Measurements from ENCODE around the gene FOXP4. TPM values are rescaled to one million over a fixed set of nuclear protein-coding genes. Genes with fewer than 3 reads are reported as not detected.

FOXP4 gene
- total and polyA plus RNA-seq, 2 of the 13 experiments (the other 11 are each of a cell fraction or from before 2014, with no cell fraction given): 11.0 to 12.4 TPM

GRCh38 chr6:41502917-41503671 is 43.1 kb upstream of the FOXP4 start (continued):
- TF ChIP-seq TCF7L2 (IDR thresholded peaks at IDR 0.05; ENCODE audit: low read depth, low read length): no peak
- 0 out of 2 replicates have a peak, but pooled peaks have one; percentile 22 for TF ChIP-seq THAP11 (CRISPR knock-in tag; IDR thresholded peaks at IDR 0.05)
- no peak; the same call in 1 of the 2 replicates for TF ChIP-seq ZNF878 (CRISPR knock-in tag; IDR thresholded peaks at IDR 0.05)
- TF ChIP-seq ZNF550 (CRISPR knock-in tag; IDR thresholded peaks at IDR 0.05; ENCODE audit: borderline replicate concordance): no peak; the same call in 1 of the 2 replicates
- TF ChIP-seq ZNF234 (CRISPR knock-in tag; conservative IDR thresholded peaks at IDR 0.05): no peak
- no peak for TF ChIP-seq ARHGAP35 (CRISPR knock-in tag; IDR thresholded peaks at IDR 0.05; ENCODE audit: borderline replicate concordance)
- no peak for TF ChIP-seq ZNF660 (CRISPR knock-in tag; IDR thresholded peaks at IDR 0.05; ENCODE audit: borderline replicate concordance, low read depth)
- no peak for TF ChIP-seq ATF6 (CRISPR knock-in tag; conservative IDR thresholded peaks at IDR 0.05)
- TF ChIP-seq ZNF616 (CRISPR knock-in tag; IDR thresholded peaks at IDR 0.05; ENCODE audit: low read depth): no peak
- peak; percentile 95 for TF ChIP-seq NR2C2 (CRISPR knock-in tag; IDR thresholded peaks at IDR 0.05; ENCODE audit: borderline replicate concordance)
- no peak for TF ChIP-seq KDM4B (CRISPR knock-in tag; IDR thresholded peaks at IDR 0.05)
- no peak for TF ChIP-seq ZNF703 (CRISPR knock-in tag; IDR thresholded peaks at IDR 0.05; ENCODE audit: borderline replicate concordance)
- TF ChIP-seq MTERF4 (CRISPR knock-in tag; IDR thresholded peaks at IDR 0.05): no peak
- TF ChIP-seq ZNF839 (CRISPR knock-in tag; IDR thresholded peaks at IDR 0.05; ENCODE audit: borderline replicate concordance): no peak
- TF ChIP-seq ZNF709 (CRISPR knock-in tag; IDR thresholded peaks at IDR 0.05): no peak
- TF ChIP-seq CBX1 (IDR thresholded peaks at IDR 0.05; ENCODE audit: low read depth): no peak
- TF ChIP-seq HIVEP1 (CRISPR knock-in tag; IDR thresholded peaks at IDR 0.05): no peak
- no peak for TF ChIP-seq PHF21A (CRISPR knock-in tag; IDR thresholded peaks at IDR 0.05)
- TF ChIP-seq, protein P1, sequence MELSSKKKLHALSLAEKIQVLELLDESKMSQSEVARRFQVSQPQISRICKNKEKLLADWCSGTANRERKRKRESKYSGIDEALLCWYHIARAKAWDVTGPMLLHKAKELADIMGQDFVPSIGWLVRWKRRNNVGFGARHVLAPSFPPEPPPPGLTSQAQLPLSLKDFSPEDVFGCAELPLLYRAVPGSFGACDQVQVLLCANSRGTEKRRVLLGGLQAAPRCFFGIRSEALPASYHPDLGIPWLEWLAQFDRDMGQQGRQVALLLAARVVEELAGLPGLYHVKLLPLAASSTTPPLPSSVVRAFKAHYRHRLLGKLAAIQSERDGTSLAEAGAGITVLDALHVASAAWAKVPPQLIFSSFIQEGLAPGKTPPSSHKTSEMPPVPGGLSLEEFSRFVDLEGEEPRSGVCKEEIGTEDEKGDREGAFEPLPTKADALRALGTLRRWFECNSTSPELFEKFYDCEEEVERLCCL (CRISPR knock-in tag; IDR thresholded peaks at IDR 0.05; ENCODE audit: borderline replicate concordance): no peak
- no peak for TF ChIP-seq RARA (CRISPR knock-in tag; IDR thresholded peaks at IDR 0.05)
- no peak for TF ChIP-seq ZNF335 (CRISPR knock-in tag; IDR thresholded peaks at IDR 0.05)
- TF ChIP-seq LBX2 (CRISPR knock-in tag; IDR thresholded peaks at IDR 0.05; ENCODE audit: borderline replicate concordance): no peak
- no peak for TF ChIP-seq PHB2 (IDR thresholded peaks at IDR 0.05; ENCODE audit: partially characterized antibody)
- peak; percentile 39 for TF ChIP-seq HNRNPLL (IDR thresholded peaks at IDR 0.05; ENCODE audit: low read depth, low read length, poor library complexity, severe bottlenecking)

All from HepG2 (cell line).